A549 (cell line): Measurements from ENCODE around the gene AP4E1.

Experiments used
- CHD2 ChIP-seq: fragments of 150-350 bp; IDR thresholded peaks from 2 replicates; pipeline ENCODE4 v1.6.1; 2014; ENCODE audit warnings: low read length; ENCODE audit not compliant: partially characterized antibody
- CTCF ChIP-seq: fragments of >200 bp; sonication (Bioruptor Twin); formaldehyde crosslinking; IDR thresholded peaks from 3 replicates; pipeline ENCODE4 v1.5.1; 2016
- EHMT2 ChIP-seq: fragments of 200-600 bp; sonication (generic); IDR thresholded peaks from 2 replicates; pipeline ENCODE4 v1.6.1; 2016; ENCODE audit warnings: antibody characterized with exemption, low read depth, mild to moderate bottlenecking, moderate library complexity
- ESRRA ChIP-seq: fragments of 150-350 bp; IDR thresholded peaks from 2 replicates; pipeline ENCODE4 v1.6.1; 2014; ENCODE audit warnings: mild to moderate bottlenecking, low read length, borderline replicate concordance
- JUNB ChIP-seq: fragments of >200 bp; sonication (Bioruptor Twin); formaldehyde crosslinking; IDR thresholded peaks from 2 replicates; pipeline ENCODE4 v1.6.1; 2016
- KDM1A ChIP-seq: fragments of 200-600 bp; sonication (generic); IDR thresholded peaks from 2 replicates; pipeline ENCODE4 v1.6.1; 2016; ENCODE audit warnings: low read depth, mild to moderate bottlenecking
- MYC ChIP-seq: IDR thresholded peaks from 2 replicates; pipeline ENCODE4 v1.6.1; 2012; ENCODE audit warnings: mild to moderate bottlenecking, inconsistent platforms, low read length, improper control_type of control experiment, borderline replicate concordance
- POLR2A ChIP-seq: IDR thresholded peaks from 2 replicates; pipeline ENCODE4 v1.6.1; 2012; ENCODE audit warnings: mild to moderate bottlenecking, low read length
- ZC3H11A ChIP-seq: fragments of 450-650 bp; IDR thresholded peaks from 2 replicates; pipeline ENCODE4 v1.6.1; 2014; ENCODE audit warnings: antibody characterized with exemption, mild to moderate bottlenecking
- TF ChIP-seq, protein P1 (sequence below): IDR thresholded peaks from 2 replicates; pipeline ENCODE4 v1.6.1; 2012
- TF ChIP-seq, protein P2 (sequence below): fragments of 200-600 bp; sonication (generic); IDR thresholded peaks from 2 replicates; pipeline ENCODE4 v1.6.1; 2016; ENCODE audit warnings: antibody characterized with exemption, mild to moderate bottlenecking, moderate library complexity

- no peak for TF ChIP-seq EHMT2
- no peak for TF ChIP-seq KDM1A
- TF ChIP-seq, protein P1, sequence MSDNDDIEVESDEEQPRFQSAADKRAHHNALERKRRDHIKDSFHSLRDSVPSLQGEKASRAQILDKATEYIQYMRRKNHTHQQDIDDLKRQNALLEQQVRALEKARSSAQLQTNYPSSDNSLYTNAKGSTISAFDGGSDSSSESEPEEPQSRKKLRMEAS = no peak
- TF ChIP-seq MYC = no peak
- TF ChIP-seq CTCF = no peak
- TF ChIP-seq POLR2A = no peak
- TF ChIP-seq ESRRA = no peak
- TF ChIP-seq JUNB = no peak
- TF ChIP-seq CHD2 = no peak
- TF ChIP-seq, protein P2, sequence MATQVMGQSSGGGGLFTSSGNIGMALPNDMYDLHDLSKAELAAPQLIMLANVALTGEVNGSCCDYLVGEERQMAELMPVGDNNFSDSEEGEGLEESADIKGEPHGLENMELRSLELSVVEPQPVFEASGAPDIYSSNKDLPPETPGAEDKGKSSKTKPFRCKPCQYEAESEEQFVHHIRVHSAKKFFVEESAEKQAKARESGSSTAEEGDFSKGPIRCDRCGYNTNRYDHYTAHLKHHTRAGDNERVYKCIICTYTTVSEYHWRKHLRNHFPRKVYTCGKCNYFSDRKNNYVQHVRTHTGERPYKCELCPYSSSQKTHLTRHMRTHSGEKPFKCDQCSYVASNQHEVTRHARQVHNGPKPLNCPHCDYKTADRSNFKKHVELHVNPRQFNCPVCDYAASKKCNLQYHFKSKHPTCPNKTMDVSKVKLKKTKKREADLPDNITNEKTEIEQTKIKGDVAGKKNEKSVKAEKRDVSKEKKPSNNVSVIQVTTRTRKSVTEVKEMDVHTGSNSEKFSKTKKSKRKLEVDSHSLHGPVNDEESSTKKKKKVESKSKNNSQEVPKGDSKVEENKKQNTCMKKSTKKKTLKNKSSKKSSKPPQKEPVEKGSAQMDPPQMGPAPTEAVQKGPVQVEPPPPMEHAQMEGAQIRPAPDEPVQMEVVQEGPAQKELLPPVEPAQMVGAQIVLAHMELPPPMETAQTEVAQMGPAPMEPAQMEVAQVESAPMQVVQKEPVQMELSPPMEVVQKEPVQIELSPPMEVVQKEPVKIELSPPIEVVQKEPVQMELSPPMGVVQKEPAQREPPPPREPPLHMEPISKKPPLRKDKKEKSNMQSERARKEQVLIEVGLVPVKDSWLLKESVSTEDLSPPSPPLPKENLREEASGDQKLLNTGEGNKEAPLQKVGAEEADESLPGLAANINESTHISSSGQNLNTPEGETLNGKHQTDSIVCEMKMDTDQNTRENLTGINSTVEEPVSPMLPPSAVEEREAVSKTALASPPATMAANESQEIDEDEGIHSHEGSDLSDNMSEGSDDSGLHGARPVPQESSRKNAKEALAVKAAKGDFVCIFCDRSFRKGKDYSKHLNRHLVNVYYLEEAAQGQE = no peak
- TF ChIP-seq ZC3H11A = no peak
Measured at GRCh38 chr15:51016615-51017014, 108.1 kb downstream of the AP4E1 start.
